ENCODE data around the gene TLE5. TPM values are rescaled to one million over a fixed set of nuclear protein-coding genes. Genes with fewer than 3 reads are reported as not detected.
"Not testable (repeated sequence)": the region's sequence is repeated elsewhere in the genome, so short reads cannot be mapped to it uniquely, and the experiment has no call there.

The TLE5 gene
- total RNA-seq, 2 experiments from 2014 or later: 411 to 426 TPM

DNA sequence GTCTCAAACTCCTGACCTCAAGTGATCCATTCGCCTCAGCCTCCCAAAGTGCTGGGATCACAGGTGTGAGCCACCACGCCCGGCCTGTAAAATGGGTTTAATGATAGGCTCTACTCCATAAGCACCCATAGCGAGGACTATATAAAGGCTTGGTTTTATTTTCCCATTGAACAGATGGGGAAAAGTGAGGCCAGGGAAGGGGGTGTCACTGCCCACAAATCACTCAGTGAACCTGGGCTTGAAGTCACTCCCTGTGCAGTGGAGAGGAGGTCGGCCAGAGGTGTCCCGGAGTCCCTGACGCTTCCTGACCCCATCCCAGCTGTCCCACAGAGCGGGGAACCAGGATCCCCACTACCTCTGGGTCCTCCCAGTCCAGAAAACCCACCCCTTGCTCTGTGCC, 48.2 kb downstream of the TLE5 start:
- DNase-seq: no peak
- POLR2A ChIA-PET: no interaction called here
- Mint-ChIP-seq H3K9me3 (no peaks in the 10 kb centered on the region), H3K27me3 (no peaks in the 10 kb centered on the region), H3K36me3 (peaks cover 2% of the 10 kb centered on the region), H3K27ac (no peak overlapping the region), H3K4me3 (no peak overlapping the region), H3K4me1 (ENCODE audit: low read depth) (no peaks in the 10 kb centered on the region)
- CTCF ChIA-PET: no interaction called here
- intact Hi-C loops (cut with micrococcal nuclease): no loop called here

DNA sequence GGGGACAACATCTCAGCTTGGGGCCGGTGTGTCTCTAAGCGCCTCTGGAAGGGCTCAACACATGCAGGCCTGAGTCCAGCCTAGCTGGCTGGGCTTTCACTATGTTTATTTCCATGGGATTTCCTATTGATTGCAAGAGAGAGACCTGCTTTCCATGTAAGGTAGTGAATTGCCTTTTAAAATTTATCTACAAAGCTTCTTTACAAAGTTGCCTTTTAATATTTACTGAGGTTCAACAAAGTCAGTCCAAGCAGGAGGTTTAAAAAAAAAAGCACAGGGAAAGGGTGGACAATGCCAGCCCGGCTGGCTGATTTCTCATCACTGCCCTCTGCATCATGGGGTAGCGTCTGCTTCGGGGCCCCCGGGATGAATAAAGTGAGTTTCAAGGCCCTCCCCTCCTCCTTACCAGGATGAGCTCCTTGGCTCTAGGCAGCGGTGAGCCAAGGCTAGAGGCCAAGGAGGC, 49.0 kb downstream of the TLE5 start:
- intact Hi-C loops (cut with micrococcal nuclease): no loop called here
- Mint-ChIP-seq H3K27ac (no peak overlapping the region), H3K9me3 (no peaks in the 10 kb centered on the region), H3K4me1 (ENCODE audit: low read depth) (no peaks in the 10 kb centered on the region), H3K36me3 (peaks cover 2% of the 10 kb centered on the region), H3K27me3 (no peaks in the 10 kb centered on the region), H3K4me3 (no peak overlapping the region)
- CTCF ChIA-PET: interaction anchor here (1.2 kb wide), 2 partner anchors 55 to 63 kb away, joined by 3 to 4 read pairs; no protein-coding TSS in a partner anchor
- POLR2A ChIA-PET: no interaction called here
- no peak for DNase-seq

DNA sequence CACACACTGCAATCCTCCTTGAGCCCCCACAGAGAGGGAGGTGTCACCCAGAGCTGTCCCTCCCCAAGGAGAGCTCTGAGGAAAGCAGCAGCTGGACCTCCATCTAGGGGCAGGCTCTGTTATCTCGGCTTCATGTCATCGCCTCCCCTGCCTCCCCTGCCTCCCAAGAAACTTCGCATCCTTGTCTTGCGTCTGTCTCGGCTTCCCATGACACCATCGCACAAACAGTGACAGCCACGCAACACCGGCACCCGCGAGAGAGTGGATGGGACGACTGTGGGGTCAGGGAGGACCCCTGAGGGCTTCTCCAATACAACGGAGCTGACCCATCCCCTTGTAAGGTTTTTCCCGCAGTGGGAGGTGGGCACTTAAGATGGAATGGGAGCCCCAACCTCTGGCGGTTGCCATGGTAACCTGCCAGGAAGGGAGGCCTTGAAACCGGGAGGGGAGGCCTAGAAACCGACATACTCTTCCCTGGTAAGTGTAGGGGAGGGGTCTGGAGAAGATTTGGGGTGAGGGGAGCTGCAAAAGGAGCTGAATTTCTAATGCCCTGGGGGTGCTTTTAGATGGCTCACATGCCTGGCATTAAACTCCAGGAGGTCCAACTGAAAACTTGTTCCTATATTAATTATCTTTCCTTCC, 49.6 kb downstream of the TLE5 start:
- ChIA-PET POLR2A (no interaction called here), CTCF (interaction anchor here (0.6 to 1.2 kb wide), 4 partner anchors 8 to 91 kb away, joined by 3 to 4 read pairs (median 3); no protein-coding TSS in a partner anchor)
- H3K4me3 Mint-ChIP-seq: no peak overlapping the region
- H3K36me3 Mint-ChIP-seq: peaks cover 2% of the 10 kb centered on the region
- no peaks in the 10 kb centered on the region for H3K27me3 Mint-ChIP-seq
- H3K4me1 Mint-ChIP-seq (ENCODE audit: low read depth): no peaks in the 10 kb centered on the region
- intact Hi-C loops (cut with micrococcal nuclease): no loop called here
- H3K9me3 Mint-ChIP-seq: no peaks in the 10 kb centered on the region
- H3K27ac Mint-ChIP-seq: no peak overlapping the region
- no peak for DNase-seq

DNA sequence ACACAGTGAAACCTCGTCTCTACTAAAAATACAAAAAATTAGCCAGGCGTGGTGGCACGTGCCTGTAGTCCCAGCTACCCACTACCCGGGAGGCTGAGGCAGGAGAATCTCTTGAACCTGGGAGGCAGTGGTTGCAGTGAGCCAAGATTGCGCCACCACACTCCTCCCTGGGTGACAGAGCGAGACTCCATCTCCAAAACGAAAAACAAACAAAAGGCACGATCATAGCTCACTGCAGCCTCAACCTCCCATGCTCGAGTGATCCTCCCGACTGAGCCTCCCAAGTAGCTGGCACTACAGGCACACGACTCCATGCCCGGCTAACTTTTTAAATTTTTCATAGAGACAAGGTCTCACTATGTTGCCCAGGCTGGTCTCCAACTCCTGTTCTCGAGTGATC, 50.2 kb downstream of the TLE5 start:
- POLR2A ChIA-PET; H3K4me3 Mint-ChIP-seq; DNase-seq; H3K36me3 Mint-ChIP-seq; H3K27ac Mint-ChIP-seq; H3K27me3 Mint-ChIP-seq; H3K4me1 Mint-ChIP-seq (ENCODE audit: low read depth); H3K9me3 Mint-ChIP-seq; intact Hi-C loops (cut with micrococcal nuclease): not testable (repeated sequence)
- CTCF ChIA-PET: interaction anchor here (0.6 to 1.2 kb wide), 2 partner anchors 9 to 64 kb away, joined by 3 to 4 read pairs; no protein-coding TSS in a partner anchor

DNA sequence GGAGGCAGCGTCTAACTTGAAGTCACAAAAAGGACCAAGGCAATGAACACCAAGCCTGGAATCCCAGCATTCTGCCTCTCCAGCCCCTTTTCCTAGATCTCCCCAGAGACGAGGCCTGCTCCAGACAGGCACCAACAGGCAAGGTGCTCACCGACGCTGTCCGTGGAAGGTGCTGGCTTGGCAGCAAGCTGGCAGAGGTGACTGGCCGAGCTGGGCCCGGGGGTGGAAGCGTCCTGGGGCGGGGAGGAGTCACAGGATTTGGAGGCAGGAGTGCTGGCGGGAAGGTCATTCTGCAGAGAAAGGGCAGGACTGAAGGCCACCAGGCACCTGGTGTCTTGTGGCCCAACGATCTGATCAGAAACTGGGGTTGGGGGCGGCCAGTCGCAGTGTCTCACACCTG, 51.4 kb downstream of the TLE5 start:
- ChIA-PET POLR2A (no interaction called here), CTCF (no interaction called here)
- intact Hi-C loops (cut with micrococcal nuclease): no loop called here
- Mint-ChIP-seq H3K36me3 (peaks cover 2% of the 10 kb centered on the region), H3K4me3 (no peak overlapping the region), H3K27ac (no peak overlapping the region), H3K9me3 (no peaks in the 10 kb centered on the region), H3K27me3 (no peaks in the 10 kb centered on the region), H3K4me1 (ENCODE audit: low read depth) (no peaks in the 10 kb centered on the region)
- DNase-seq: no peak

DNA sequence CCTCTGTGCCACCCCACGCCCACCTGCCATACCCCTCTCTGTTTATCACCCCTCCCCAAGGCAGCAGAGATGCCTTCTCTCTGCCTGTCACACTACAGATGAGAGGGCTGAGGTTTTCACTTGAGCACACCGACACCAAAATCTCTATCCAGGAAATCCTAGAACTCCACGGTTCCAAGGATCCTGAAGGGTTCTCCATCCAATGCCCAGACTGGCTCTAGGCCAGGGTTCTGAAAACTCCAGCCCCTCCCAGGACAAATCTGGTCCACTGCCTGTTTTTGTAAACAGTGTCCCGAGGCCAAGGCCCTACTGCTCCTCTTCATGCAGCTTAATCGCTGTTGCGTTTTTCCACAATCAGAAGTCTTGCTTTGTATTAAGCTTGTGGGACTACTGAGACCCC, 53.3 kb downstream of the TLE5 start:
- no peak overlapping the region for H3K27ac Mint-ChIP-seq
- DNase-seq: no peak
- H3K4me3 Mint-ChIP-seq: no peak overlapping the region
- no peaks in the 10 kb centered on the region for H3K9me3 Mint-ChIP-seq
- intact Hi-C loops (cut with micrococcal nuclease): no loop called here
- H3K27me3 Mint-ChIP-seq: no peaks in the 10 kb centered on the region
- no peaks in the 10 kb centered on the region for H3K4me1 Mint-ChIP-seq (ENCODE audit: low read depth)
- peaks cover 2% of the 10 kb centered on the region for H3K36me3 Mint-ChIP-seq
- ChIA-PET CTCF (no interaction called here), POLR2A (no interaction called here)

DNA sequence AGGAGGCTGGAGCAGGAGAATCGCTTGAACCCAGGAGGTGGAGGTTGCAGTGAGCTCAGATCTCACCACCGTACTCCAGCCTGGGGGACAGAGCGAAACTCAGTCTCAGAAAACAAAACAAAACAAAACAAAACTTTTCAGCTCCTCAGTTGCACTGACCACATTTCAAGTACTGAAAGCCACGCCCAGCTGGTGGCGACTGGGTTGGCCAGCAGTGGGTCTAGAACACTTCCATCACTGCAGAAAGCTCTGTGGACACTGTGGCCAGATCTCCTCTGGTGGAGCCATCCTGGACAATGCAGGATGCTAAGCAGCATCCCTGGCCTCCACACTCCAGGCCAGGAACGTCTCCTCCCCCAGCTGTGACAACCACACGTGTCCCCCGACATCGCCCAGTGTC, 54.3 kb downstream of the TLE5 start:
- no peak for DNase-seq
- no peak overlapping the region for H3K4me3 Mint-ChIP-seq
- ChIA-PET CTCF (no interaction called here), POLR2A (no interaction called here)
- H3K27me3 Mint-ChIP-seq: no peaks in the 10 kb centered on the region
- no peaks in the 10 kb centered on the region for H3K9me3 Mint-ChIP-seq
- intact Hi-C loops (cut with micrococcal nuclease): no loop called here
- no peaks in the 10 kb centered on the region for H3K4me1 Mint-ChIP-seq (ENCODE audit: low read depth)
- H3K36me3 Mint-ChIP-seq: peaks cover 2% of the 10 kb centered on the region
- H3K27ac Mint-ChIP-seq: no peak overlapping the region

DNA sequence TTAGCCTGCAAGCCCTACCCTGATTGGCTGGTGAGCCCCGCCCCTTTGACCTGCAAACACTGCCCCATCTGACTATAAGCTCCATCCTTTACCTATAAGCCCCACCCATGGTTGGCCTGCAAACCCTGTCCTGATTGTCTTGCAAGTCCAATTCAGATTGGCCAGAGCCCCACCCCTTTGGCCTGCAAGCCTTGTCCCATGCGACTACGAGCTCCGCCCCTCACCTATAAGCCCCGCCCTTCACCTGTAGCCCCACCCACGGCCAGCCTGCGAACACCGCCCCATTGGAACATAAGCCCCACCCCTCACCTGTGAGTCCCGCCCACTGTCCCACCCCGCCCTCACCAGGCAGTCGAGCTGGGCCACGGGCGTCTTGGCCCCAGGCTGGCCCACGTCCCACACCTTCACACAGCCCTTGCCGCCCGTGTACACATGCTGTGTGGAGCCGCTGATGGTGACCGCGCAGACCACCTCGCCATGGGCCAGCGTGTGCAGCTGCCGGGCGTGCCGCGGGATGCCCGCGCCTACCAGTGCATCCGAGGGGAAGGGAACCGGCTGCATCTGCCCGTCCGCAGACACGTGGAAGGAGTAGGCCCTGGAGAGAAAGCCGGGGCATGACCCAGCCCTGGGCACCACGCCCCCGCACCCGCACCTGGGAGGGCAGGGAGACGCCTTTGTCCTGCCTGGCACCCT, 56.1 kb downstream of the TLE5 start:
- intact Hi-C loops (cut with micrococcal nuclease): no loop called here
- Mint-ChIP-seq H3K4me3 (no peak overlapping the region), H3K27ac (no peak overlapping the region), H3K9me3 (no peaks in the 10 kb centered on the region), H3K36me3 (peaks cover 2% of the 10 kb centered on the region), H3K27me3 (no peaks in the 10 kb centered on the region), H3K4me1 (ENCODE audit: low read depth) (no peaks in the 10 kb centered on the region)
- ChIA-PET CTCF (no interaction called here), POLR2A (no interaction called here)
- DNase-seq: peak; percentile 28

DNA sequence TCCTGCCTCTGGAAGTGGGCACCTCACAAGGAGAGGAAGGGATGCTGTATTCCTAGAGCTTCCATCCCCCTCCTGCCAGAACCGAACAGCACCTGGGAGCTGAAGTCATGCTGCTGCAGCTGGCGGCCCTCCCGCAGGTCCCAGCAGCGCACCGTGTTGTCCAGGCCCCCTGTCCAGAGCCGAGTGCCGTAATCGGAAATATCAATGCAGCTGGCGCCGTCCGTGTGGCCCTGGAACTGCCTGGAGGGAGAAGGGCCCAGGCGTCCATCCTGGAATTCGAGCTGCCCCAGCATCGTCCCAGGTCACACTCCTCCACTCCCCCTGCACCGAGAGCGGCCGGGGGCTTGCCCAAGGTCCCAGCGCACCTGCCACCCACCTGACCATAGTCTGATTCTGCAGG, 57.0 kb downstream of the TLE5 start:
- no peak overlapping the region for H3K4me3 Mint-ChIP-seq
- ChIA-PET CTCF (interaction anchor here (0.6 to 2.2 kb wide), 4 partner anchors 55 to 103 kb away, joined by 3 to 8 read pairs (median 5); no protein-coding TSS in a partner anchor), POLR2A (no interaction called here)
- intact Hi-C loops (cut with micrococcal nuclease): no loop called here
- H3K9me3 Mint-ChIP-seq: no peaks in the 10 kb centered on the region
- no peak overlapping the region for H3K27ac Mint-ChIP-seq
- no peak for DNase-seq
- no peaks in the 10 kb centered on the region for H3K36me3 Mint-ChIP-seq
- no peaks in the 10 kb centered on the region for H3K4me1 Mint-ChIP-seq (ENCODE audit: low read depth)
- no peaks in the 10 kb centered on the region for H3K27me3 Mint-ChIP-seq

DNA sequence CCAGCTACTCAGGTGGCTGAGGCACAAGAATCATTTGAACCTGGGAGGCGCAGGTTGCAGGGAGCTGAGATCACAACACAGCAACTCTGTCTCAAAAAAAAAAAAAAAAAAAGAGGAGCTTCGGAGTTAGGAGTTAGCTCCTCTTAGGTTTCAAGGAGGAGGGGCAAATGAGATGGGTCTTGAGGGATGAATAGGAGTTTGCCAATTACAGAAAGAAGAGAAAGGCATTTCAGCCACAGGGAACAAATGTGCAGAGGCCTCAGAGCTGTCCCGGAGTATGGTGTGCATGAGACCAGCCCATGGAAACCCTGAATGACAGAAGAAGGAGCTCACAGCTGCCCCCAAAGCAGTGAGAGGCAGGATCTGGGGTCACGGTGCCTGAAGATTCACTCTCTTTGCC, 57.8 kb downstream of the TLE5 start:
- Mint-ChIP-seq H3K27me3 (no peaks in the 10 kb centered on the region), H3K9me3 (no peaks in the 10 kb centered on the region), H3K36me3 (no peaks in the 10 kb centered on the region), H3K27ac (no peak overlapping the region), H3K4me3 (no peak overlapping the region), H3K4me1 (ENCODE audit: low read depth) (no peaks in the 10 kb centered on the region)
- ChIA-PET CTCF (interaction anchor here (1.4 to 2.2 kb wide), 3 partner anchors 72 to 104 kb away, joined by 3 to 8 read pairs (median 7); no protein-coding TSS in a partner anchor), POLR2A (no interaction called here)
- intact Hi-C loops (cut with micrococcal nuclease): no loop called here
- no peak for DNase-seq

DNA sequence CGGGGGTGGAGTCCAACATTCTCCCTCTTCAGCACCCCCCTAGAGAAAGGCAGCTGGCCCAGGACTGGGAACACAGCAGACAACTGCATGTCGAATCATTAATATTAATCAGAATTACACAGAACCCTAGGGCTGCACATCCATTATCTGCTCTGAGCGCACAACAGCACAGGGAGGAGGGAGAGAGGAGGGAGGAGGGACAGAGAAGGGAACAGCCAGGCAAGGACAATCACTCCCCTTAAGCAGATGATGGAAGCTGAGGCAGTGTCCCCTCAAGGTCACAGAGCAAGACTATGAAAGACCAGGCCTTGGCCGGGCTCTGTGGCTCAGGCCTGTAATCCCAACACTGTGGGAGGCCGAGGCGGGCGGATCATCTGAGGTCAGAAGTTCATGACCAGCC, 59.2 kb downstream of the TLE5 start:
- CTCF ChIA-PET: interaction anchor here (2.1 to 2.2 kb wide), 2 partner anchors 73 to 101 kb away, joined by 7 to 8 read pairs; no protein-coding TSS in a partner anchor

More for the DNA sequence above, 59.2 kb downstream of the TLE5 start:
- intact Hi-C loops (cut with micrococcal nuclease): no loop called here
- H3K4me3 Mint-ChIP-seq: no peak overlapping the region
- POLR2A ChIA-PET: no interaction called here
- no peaks in the 10 kb centered on the region for H3K9me3 Mint-ChIP-seq
- DNase-seq: no peak
- no peak overlapping the region for H3K27ac Mint-ChIP-seq
- H3K36me3 Mint-ChIP-seq: peaks cover 4% of the 10 kb centered on the region
- H3K4me1 Mint-ChIP-seq (ENCODE audit: low read depth): no peaks in the 10 kb centered on the region
- H3K27me3 Mint-ChIP-seq: no peaks in the 10 kb centered on the region
